Measurements from ENCODE around the gene PRKAG2.

DNA sequence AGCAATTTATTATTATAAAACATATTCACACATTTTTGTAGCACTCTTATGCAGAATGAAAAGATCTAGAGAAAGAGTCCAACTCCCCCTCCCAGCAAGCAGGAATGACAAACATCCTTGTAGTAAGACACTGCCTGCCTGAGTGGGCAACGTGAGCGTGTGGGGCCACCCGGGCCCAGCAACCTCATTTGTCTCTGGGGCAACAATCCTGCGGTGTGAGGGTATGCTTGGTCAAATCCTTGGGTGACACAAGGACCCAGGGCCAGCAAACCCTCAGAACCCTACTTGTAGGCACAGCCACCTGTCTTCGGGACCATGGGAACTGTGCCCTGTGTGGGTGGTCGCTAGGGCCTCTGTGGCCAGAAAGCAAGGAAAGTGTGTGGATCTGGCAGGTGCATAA is 367.9 kb downstream of the PRKAG2 start:
- TF ChIP-seq, protein P1, sequence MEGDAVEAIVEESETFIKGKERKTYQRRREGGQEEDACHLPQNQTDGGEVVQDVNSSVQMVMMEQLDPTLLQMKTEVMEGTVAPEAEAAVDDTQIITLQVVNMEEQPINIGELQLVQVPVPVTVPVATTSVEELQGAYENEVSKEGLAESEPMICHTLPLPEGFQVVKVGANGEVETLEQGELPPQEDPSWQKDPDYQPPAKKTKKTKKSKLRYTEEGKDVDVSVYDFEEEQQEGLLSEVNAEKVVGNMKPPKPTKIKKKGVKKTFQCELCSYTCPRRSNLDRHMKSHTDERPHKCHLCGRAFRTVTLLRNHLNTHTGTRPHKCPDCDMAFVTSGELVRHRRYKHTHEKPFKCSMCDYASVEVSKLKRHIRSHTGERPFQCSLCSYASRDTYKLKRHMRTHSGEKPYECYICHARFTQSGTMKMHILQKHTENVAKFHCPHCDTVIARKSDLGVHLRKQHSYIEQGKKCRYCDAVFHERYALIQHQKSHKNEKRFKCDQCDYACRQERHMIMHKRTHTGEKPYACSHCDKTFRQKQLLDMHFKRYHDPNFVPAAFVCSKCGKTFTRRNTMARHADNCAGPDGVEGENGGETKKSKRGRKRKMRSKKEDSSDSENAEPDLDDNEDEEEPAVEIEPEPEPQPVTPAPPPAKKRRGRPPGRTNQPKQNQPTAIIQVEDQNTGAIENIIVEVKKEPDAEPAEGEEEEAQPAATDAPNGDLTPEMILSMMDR (conservative IDR thresholded peaks at IDR 0.05 in 1 of 2, IDR thresholded peaks at IDR 0.05 in 1 of 2; ENCODE audit: extremely low read depth in 1 of 2, insufficient read depth in 1 of 2, low read depth in 1 of 2, low read length in 2 of 2) = no peak
- TF ChIP-seq EZH2 (IDR thresholded peaks at IDR 0.05; ENCODE audit: borderline replicate concordance, low read length) = no peak

Data from mammary epithelial cell (primary cell).